Stimulated activated CD4-positive, alpha-beta T cell treated with anti-CD3 and anti-CD28 coated beads, Interleukin-15, amount 100 ng/mL, for 1 hour (primary cell): ENCODE results near the gene KRT7.

Experiments used
- DNase-seq, 2 donors: peaks; one replicate each; pipeline ENCODE4 v3.0.0-alpha.2; 2020; ENCODE audit warnings: low read depth in 1 of 2, low spot score in 1 of 2

KRT7 gene

GRCh38 chr12:52296572-52297215 is 63.7 kb downstream of the KRT7 start:
- DNase-seq, result no peak
